ENCODE data around the gene LMNTD2.

- TF ChIP-seq ZFP36 (IDR thresholded peaks at IDR 0.05; ENCODE audit: borderline replicate concordance, partially characterized antibody) (no peak), MAZ (IDR thresholded peaks at IDR 0.05; ENCODE audit: borderline replicate concordance, low read depth, low read length) (no peak), POLR2A (IDR thresholded peaks at IDR 0.05; ENCODE audit: low read length) (no peak), PBX3 (IDR thresholded peaks at IDR 0.05) (no peak), PHF8 (IDR thresholded peaks at IDR 0.05; ENCODE audit: borderline replicate concordance, low read depth) (no peak), EP300 (IDR thresholded peaks at IDR 0.05) (no peak), CBX2 (IDR thresholded peaks at IDR 0.05; ENCODE audit: borderline replicate concordance, low read depth) (no peak), RCOR1 (IDR thresholded peaks at IDR 0.05; ENCODE audit: low read depth, low read length) (no peak), ZSCAN20 (CRISPR knock-in tag; IDR thresholded peaks at IDR 0.05) (no peak), SREBF2 (IDR thresholded peaks at IDR 0.05) (no peak), MYC (IDR thresholded peaks at IDR 0.05; ENCODE audit: borderline replicate concordance, low read length) (no peak)
Measured at GRCh38 chr11:607971-608659, 47.6 kb upstream of the LMNTD2 start.
